Limb (tissue), 2 donors: ENCODE measurements around the gene THADA.

ENCODE experiments used
- DNase-seq, 2 donors: peaks; one replicate each; pipeline ENCODE4 v3.0.0-alpha.2; 2016; ENCODE audit errors: extremely low spot score in 2 of 2

THADA gene

GRCh38 chr2:43513216-43513615, 82.6 kb downstream of the THADA start:
- no peak for DNase-seq

DNA sequence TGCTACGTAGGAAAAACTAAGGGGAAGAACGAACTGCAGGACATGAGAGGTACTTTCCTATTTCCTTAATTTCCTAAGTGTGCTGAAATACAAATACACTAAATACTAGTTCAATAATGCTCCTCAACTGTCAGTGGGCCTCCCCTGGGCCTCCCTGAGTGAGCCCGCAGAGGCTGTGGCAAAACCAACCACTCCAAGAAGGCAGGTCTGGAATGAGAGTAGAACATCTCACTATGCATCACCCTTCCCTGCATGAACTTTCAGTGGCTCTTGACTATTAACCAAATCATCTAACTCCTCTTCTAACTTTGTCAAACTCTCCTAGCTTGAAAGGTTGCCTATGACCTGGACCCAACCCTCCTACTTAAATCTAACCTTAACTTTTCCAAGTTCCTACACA, 84.6 kb downstream of the THADA start:
- no peak for DNase-seq

- DNase-seq = no peak
These were observed 86.0 kb downstream of the THADA start for GRCh38 chr2:43509886-43510285.

- no peak for DNase-seq
These were observed 87.6 kb downstream of the THADA start for GRCh38 chr2:43508209-43508608.

DNA sequence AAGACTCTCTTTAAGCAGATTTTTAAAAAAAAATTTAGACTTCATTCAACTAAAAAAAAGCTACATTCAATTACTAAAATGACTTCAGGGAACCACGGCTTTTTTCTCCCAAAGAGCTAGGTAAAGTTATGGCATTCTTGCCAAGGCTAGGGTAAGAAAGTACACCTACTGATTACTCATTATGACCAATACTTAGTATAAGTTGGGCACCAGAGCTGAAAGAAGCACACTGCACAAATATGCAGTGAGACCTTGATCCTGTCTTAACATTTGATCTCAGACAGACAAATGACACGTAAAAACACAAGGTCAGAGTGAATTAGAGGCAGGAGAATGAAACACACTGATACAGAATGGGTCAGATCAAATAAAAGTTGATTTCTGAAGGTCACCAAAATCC, 88.7 kb downstream of the THADA start:
- DNase-seq = no peak

- no peak for DNase-seq
These were observed 100.1 kb downstream of the THADA start for GRCh38 chr2:43495727-43496126.

GRCh38 chr2:43493954-43494353, 101.9 kb downstream of the THADA start:
- DNase-seq = no peak

- DNase-seq = no peak
These were observed 104.7 kb downstream of the THADA start for GRCh38 chr2:43491065-43491639.

- DNase-seq = no peak
These were observed 105.5 kb downstream of the THADA start for GRCh38 chr2:43490252-43490786.

DNA sequence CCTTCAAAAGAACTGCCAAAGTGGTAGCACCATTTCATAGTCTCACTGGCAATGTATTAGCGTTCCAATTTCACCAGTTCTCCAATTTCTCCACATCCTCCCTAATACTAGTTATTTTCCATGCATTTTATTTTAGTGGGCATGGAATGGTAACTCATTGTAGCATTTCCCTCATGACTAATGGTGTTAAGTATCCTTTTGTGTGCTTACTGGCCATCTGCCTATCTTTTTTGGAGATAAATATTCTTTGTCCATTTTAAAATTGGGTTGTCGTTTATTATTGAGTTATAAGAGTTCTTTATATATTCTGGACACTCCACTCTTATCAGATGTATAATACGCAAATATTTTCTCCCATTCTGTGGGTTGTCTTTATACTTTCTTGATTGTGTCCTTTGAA, 107.1 kb downstream of the THADA start:
- DNase-seq = no peak

GRCh38 chr2:43486603-43487002, 109.2 kb downstream of the THADA start:
- no peak for DNase-seq

GRCh38 chr2:43484323-43484930, 111.4 kb downstream of the THADA start:
- DNase-seq = peak in 1 of 2 donors; percentile 92

- DNase-seq = no peak
These were observed 112.9 kb downstream of the THADA start for GRCh38 chr2:43482961-43483360.

GRCh38 chr2:43481927-43482542, 113.8 kb downstream of the THADA start:
- DNase-seq = no peak

- no peak for DNase-seq
These were observed 115.0 kb downstream of the THADA start for GRCh38 chr2:43480874-43481273.

DNA sequence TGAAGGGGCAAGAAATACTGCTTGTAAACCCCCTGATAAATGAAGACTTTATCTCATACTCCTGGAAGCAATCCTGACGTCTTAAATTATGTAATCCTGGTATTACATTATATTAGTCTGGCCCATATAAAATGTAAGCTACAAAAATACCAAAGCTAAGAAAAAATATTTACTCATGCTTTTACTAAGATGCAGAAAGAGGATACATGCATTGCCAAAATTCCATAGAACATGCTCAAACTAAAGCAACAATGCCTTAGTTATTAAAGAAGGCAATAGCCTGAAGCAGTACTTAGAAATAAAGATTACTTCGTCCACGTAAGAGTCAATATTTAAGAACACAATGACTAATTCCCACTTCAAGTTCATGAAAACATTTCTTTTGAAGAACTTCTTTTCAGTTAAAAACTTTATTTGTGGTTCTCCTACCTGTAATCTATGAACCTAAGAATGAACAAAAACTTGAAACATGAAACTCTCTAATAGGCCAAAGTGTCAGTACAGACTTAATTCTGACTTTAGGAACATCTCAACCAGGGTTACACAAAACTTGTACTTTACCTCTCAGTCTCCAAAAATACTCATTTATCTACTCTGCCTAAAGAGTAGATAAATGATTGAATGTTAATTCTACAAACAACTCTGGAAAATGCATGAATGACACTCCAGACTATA, 117.3 kb downstream of the THADA start:
- DNase-seq = no peak

GRCh38 chr2:43475922-43476321, 119.9 kb downstream of the THADA start:
- no peak for DNase-seq

GRCh38 chr2:43475137-43475846, 120.5 kb downstream of the THADA start:
- DNase-seq = no peak

DNA sequence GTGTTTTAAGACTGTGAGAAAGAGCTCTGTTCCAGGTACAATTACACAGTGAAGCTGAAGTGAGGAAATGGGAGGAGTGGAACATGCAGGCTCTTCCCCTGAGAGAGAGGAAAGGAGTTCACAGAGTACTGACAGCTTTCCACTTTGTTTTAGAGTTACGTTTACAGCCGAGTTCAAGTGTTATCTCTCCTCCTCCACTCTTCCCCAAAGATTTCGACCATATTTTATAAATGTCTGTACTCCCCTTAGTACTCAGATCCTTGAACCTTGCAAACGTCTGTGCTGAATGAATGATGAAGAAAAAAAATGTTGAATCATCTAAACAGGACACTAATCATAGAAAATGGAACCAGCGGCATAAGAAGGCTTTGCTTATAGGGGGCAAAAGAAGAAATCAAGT, 121.6 kb downstream of the THADA start:
- no peak for DNase-seq

DNA sequence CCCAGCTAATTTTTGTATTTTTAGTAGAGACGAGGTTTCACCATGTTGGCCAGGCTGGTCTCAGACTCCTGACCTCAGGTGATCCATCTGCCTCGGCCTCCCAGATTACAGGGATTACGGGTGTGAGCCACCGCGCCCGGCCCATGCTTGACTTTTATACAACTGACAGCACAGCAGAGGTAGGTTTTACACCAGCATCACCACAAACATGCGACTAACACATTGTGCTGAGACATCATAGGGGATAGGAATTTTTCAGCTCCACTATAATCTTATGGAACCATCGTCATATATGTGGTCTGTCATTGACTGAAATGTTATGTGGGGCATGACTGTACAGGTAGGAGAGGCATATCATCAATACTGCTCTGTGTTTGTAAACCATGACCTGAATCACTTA, 122.1 kb downstream of the THADA start:
- no peak for DNase-seq

DNA sequence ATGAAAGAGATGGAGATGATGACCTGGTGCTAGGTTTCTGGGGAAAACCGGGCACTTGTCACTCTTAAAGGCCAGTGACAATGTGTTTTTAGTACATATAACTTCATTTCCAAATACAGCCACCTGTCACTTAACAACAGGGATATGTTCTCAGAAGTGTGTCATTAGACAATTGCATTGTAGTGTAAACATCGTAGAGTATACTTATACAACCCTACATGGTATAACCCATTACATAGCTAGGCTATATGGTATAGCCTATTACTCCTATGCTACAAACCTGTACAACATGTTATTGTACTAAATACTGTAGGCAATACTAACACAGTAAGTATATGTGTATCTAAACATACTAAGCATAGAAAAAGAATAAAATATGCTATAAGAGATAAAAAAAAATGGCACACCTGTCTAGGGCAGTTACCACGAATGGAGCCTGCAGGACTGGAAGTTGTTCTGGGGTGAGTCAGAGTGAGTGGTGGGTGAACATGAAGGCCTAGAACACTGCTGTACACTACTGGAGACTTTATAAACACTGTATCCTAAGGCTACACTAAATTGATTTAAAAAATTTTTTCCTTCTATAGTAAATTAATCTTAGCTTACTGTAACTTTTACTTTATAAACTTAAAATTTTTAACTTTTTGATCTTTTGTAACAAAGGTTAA, 123.2 kb downstream of the THADA start:
- no peak for DNase-seq
